Adrenal gland (tissue), 5 donors: ENCODE results near the gene EIF2S3.
"Not testable (repeated sequence)": the region's sequence is repeated elsewhere in the genome, so short reads cannot be mapped to it uniquely, and the experiment has no call there.

ENCODE experiments used
- CTCF ChIP-seq, 6 experiments: fragments of 450-650 bp in 4 of 6; fragments of 200-600 bp in 2 of 6; sonication (generic) in 1 of 6; IDR thresholded peaks; 1 replicate in 5 of 6; 2 replicates in 1 of 6; pipeline versions ENCODE4 v1.5.1 to v1.8.0; 2016 to 2021; ENCODE audit warnings: antibody characterized with exemption in 6 of 6, mild to moderate bottlenecking in 2 of 6, moderate library complexity in 1 of 6
- POLR2A ChIP-seq, 2 donors: fragments of 450-650 bp; IDR thresholded peaks; one replicate each; pipeline ENCODE4 v1.6.1; 2017; ENCODE audit warnings: antibody characterized with exemption in 2 of 2, mild to moderate bottlenecking in 2 of 2, moderate library complexity in 1 of 2
- donor health status: DM: no; HTN: no; CAD: no.

GRCh38 chrX:24050522-24051318 is 4.0 kb upstream of the EIF2S3 start:
- not testable (repeated sequence) for TF ChIP-seq CTCF, POLR2A (IDR thresholded peaks at IDR 0.05)
